GM18907 (cell line): ENCODE results near the gene PLEKHA5.
A peak's percentile ranks its signal among the peaks of the same experiment; 100 is the strongest.
"Not testable (repeated sequence)": the region's sequence is repeated elsewhere in the genome, so short reads cannot be mapped to it uniquely, and the experiment has no call there.

ENCODE experiments used
- ATAC-seq: cut with Tn5 transposase; IDR thresholded peaks from one replicate; pipeline ENCODE4 v1.9.1; 2021; ENCODE audit warnings: mild to moderate bottlenecking, moderate library complexity; ENCODE audit not compliant: unreplicated experiment

PLEKHA5 gene, protein sequence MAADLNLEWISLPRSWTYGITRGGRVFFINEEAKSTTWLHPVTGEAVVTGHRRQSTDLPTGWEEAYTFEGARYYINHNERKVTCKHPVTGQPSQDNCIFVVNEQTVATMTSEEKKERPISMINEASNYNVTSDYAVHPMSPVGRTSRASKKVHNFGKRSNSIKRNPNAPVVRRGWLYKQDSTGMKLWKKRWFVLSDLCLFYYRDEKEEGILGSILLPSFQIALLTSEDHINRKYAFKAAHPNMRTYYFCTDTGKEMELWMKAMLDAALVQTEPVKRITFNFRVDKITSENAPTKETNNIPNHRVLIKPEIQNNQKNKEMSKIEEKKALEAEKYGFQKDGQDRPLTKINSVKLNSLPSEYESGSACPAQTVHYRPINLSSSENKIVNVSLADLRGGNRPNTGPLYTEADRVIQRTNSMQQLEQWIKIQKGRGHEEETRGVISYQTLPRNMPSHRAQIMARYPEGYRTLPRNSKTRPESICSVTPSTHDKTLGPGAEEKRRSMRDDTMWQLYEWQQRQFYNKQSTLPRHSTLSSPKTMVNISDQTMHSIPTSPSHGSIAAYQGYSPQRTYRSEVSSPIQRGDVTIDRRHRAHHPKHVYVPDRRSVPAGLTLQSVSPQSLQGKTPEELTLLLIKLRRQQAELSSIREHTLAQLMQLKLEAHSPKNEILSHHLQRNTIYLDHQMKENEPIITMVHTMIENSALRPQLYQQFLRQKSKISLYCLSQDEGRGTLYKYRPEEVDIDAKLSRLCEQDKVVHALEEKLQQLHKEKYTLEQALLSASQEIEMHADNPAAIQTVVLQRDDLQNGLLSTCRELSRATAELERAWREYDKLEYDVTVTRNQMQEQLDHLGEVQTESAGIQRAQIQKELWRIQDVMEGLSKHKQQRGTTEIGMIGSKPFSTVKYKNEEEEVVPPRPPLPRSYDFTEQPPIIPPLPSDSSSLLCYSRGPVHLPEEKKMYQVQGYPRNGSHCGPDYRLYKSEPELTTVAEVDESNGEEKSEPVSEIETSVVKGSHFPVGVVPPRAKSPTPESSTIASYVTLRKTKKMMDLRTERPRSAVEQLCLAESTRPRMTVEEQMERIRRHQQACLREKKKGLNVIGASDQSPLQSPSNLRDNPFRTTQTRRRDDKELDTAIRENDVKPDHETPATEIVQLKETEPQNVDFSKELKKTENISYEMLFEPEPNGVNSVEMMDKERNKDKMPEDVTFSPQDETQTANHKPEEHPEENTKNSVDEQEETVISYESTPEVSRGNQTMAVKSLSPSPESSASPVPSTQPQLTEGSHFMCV

DNA sequence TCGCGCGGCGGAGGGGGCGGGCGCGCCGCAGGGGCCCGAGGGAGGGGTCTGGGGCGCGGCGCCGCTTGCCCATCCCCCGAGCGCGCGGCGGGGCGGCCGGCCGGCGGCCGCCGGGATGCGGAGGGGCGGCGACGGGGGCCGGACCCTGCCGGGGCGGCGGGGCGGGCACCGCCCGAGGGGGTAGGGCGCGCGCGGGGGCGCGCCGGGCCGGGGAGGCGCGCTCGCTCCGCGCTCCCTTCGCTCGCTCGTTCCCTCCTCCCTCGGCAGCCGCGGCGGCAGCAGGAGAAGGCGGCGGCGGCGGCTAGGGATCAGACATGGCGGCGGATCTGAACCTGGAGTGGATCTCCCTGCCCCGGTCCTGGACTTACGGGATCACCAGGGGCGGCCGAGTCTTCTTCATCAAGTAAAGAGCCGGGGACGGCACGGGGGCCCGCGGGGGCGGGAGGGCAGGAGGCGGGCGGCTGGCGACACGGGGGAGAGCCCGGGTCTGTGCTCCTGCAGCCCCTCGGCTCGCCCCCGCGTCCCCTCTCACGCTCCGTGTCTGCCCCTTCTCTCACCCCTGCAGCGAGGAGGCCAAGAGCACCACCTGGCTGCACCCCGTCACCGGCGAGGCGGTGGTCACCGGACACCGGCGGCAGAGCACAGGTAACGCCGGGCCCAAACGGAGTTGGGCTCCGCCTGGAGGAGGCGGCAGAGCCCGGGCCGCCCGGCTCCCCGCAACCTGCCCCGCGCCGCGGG is at the start of gene PLEKHA5:
TSS of gene PLEKHA5 (plus strand) at position 248 of the 738 bp plus-strand sequence. CDS start at position 315, 67 bp downstream.
- ATAC-seq: peak; percentile 62

- ATAC-seq: no peak
Measured at GRCh38 chr12:19080918-19081317, 48.6 kb upstream of the PLEKHA5 start.

GRCh38 chr12:19082365-19082911 is 47.1 kb upstream of the PLEKHA5 start:
- ATAC-seq: no peak

GRCh38 chr12:19084547-19084946 is 45.0 kb upstream of the PLEKHA5 start:
- no peak for ATAC-seq

DNA sequence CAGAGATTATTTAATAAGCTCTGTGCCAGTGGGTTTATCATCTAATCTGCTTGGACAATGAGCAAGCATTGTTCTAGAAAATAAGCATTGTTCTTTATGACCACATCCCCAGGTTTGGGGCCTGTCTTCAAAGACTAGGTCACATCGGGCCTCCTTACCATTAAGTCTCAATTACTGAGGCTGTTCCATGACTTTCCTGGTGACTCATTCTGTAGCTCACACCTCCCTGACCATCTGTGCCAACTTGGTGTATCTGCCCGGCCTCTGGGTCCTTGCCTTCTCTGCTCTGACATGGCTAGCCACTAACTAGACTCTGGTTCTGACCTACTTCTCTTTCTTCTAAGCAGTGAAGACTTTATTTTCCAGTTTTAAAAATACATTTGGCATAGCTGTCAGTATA is 44.4 kb upstream of the PLEKHA5 start:
- no peak for ATAC-seq

DNA sequence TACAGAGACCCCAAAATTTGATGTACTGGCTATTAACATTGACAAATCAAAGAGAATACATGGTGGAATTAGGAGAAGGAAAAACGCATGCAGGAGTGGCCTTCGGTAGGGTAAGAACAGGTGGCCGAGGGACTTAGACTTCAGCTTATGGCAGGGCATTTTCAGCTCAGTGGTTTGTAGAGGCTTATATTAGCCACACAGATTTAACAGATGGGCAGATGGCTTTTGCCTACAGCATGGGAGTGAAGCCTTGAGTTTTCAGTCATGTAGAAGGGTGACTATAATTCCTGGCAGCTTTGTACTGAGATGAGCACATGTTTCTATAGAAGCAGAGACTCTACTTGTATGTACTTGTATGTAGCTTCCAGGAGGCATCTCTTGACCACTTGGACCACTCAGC is 40.9 kb upstream of the PLEKHA5 start:
- ATAC-seq: no peak

DNA sequence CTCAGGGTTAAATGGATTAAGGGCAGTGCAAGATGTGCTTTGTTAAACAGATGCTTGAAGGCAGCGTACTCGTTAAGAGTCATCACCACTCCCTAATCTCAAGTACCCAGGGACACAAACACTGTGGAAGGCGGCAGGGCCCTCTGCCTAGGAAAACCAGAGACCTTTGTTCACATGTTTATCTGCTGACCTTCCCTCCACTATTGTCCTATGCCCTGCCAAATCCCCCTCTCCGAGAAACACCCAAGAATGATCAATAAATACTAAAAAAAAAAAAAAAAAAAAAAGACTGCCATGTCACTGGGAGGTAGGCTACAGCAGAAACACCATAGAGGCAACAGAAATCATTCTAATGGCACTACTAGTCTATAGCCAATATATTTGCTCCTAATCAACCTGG is 37.1 kb upstream of the PLEKHA5 start:
- ATAC-seq: not testable (repeated sequence)

GRCh38 chr12:19093218-19093617 is 36.3 kb upstream of the PLEKHA5 start:
- ATAC-seq: no peak

DNA sequence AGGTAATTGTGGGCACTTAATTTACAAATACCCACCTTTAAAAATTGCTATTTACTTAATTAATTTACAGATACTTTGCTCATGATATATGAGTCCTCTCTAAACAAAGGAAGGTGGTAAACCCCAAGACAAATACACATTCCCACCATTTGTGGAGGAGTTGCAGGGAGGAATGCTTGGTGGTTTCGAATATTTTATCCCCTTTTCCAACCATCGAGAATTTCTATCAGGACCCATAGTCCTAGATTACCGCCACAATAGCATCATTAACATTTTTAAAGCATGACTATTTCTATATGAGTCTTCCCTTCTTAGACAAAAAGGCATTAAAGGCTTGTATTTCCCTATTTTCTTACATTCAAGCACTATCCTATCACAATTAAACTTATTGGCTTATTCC is 34.2 kb upstream of the PLEKHA5 start:
- ATAC-seq: no peak

DNA sequence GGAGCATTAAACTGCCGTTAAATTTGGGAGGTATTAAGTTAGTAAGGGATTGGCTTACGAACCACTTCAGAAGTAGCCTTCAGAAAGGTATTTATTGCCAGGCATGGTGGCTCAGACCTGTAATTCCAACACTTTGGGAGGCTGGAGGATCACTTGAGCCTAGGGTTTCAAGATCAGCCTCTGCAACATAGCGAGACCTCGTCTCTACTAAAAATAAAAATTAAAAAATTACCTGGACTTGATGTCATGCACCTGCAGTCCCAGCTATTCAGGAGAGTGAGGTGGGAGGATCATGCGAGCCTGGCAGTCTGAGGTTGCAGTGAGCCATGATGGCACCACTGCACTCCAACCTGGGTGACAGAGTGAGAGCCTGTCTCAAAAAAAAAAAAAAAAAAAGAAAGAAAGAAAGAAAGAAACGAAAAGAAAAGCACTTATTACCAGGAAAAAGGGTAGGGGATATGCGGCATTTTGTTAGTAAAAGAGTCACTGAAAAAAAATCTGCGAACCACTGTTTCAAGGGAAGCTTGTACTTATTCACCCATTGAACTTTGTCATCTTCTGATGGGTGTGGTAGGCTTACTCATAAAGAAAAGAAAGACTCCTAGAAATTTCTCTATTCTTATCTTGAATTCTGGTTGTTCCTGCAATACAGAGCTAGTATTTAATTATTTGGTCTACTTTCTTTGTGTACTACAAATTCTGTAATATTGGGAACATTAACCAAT is 33.6 kb upstream of the PLEKHA5 start:
- ATAC-seq: no peak

DNA sequence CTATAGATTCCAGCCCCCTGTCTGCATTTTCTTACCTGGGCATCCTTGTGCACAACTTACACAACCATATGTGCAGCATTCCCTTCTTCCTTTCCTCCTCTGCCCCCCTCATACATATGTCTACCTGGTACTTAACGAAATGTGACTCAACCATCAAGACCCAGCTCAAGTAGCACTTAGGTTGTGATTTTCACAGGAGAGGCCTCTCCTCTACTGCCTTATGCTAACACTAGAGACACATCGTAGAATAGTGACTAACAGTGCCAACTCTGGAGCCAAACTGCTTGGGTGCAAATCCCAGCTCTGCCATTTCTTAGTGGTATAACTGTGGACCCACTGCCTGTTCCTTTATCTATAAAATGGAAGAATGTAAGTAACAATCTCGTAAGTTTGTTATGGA is 24.1 kb upstream of the PLEKHA5 start:
- no peak for ATAC-seq

GRCh38 chr12:19107750-19108149 is 21.8 kb upstream of the PLEKHA5 start:
- no peak for ATAC-seq

- ATAC-seq: no peak
Measured at GRCh38 chr12:19110221-19110940, 19.2 kb upstream of the PLEKHA5 start.

GRCh38 chr12:19113464-19113863 is 16.1 kb upstream of the PLEKHA5 start:
- ATAC-seq: no peak

DNA sequence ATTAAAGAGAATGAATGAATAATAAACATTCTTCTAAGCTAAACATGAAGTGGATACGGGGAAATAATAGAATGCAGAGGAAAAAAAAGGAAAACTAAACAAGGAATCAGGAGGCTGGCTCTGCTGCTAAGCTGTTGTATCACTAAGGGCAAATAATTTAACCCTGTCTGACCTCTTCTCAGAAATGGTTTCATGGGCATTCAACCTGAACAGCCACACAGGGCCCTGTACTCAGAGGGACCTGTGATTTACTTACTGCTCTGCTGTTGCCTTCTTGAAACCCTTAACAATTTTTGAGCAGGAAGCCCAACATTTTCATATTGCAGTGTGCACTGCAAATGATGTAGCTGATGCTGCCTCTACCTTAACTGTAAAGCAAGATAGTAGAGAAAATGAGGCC is 14.2 kb upstream of the PLEKHA5 start:
- no peak for ATAC-seq

DNA sequence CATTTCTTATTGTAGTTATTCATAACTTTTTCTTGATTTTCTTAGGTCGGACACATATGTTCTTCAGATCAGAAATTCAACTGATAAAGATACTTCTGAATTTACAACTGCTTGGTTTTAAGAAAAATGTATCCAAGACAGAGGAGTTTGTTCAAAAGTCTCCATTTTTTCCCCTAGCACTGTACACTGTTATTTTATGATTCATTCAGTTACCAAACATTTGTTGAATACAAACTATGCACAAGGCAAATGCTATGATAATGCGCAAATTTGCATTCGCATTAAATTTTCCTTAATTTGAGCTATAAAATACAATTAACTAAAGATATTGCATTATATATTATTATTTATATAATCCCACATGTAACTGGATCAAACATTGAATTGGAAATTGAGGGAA is 10.1 kb upstream of the PLEKHA5 start:
- ATAC-seq: no peak

- no peak for ATAC-seq
Measured at GRCh38 chr12:19120795-19121194, 8.7 kb upstream of the PLEKHA5 start.

GRCh38 chr12:19121449-19122018 is 8.0 kb upstream of the PLEKHA5 start:
- no peak for ATAC-seq
